Loucy (cell line): ENCODE measurements around the gene INPP5J.

ENCODE experiments used
- CTCF ChIP-seq: fragments of 200-600 bp; sonication (generic); conservative IDR thresholded peaks from 2 replicates; pipeline ENCODE4 v1.5.1; 2014; ENCODE audit warnings: mild to moderate bottlenecking, antibody characterized with exemption, low read length
- EZH2phosphoT487 ChIP-seq: fragments of 200-600 bp; IDR thresholded peaks from 2 replicates; pipeline ENCODE4 v1.6.1; 2018; ENCODE audit warnings: antibody characterized with exemption, mild to moderate bottlenecking, moderate library complexity, borderline replicate concordance

- no peak for TF ChIP-seq CTCF
- TF ChIP-seq EZH2phosphoT487 = no peak
Observed at GRCh38 chr22:31160328-31160978, 37.7 kb downstream of the INPP5J start.
